MCF 10A (cell line): ENCODE results near the gene PPP1R12B. TPM values are rescaled to one million over a fixed set of nuclear protein-coding genes. Genes with fewer than 3 reads are reported as not detected.
"Not testable (repeated sequence)": the region's sequence is repeated elsewhere in the genome, so short reads cannot be mapped to it uniquely, and the experiment has no call there.

Experiments used
- BruUV-seq: library from RNA; stranded (reverse); fragments of 400-500 nt; replicated peaks from 2 replicates; lab custom pipeline; 2021; lab: Mats Ljungman, UMichigan
- CTCF ChIA-PET: fragments of 300-600 bp; sonication (Branson Sonifier 250); formaldehyde crosslinking; extraction: SDS; loops from one replicate; lab custom pipeline; 2021; ENCODE audit warnings: antibody characterized with exemption, inconsistent platforms; lab: Yijun Ruan, JAX
- POLR2A ChIA-PET: fragments of 300-600, 350-650 bp; sonication (Branson Sonifier 250); formaldehyde crosslinking; extraction: SDS; loops from one replicate; lab custom pipeline; 2020; ENCODE audit warnings: antibody characterized with exemption, inconsistent platforms; lab: Yijun Ruan, JAX
- DNase-seq: peaks from one replicate; pipeline ENCODE4 v3.0.0-alpha.2; 2018; ENCODE audit not compliant: unreplicated experiment
- H3K27ac Mint-ChIP-seq: one replicate; pipeline ENCODE4 v1.8.0; 2022; ENCODE audit warnings: mild to moderate bottlenecking, low read depth, mixed read lengths; ENCODE audit not compliant: unreplicated experiment
- H3K27me3 Mint-ChIP-seq: one replicate; pipeline ENCODE4 v1.8.0; 2022; ENCODE audit warnings: mixed read lengths; ENCODE audit not compliant: insufficient read depth, unreplicated experiment
- H3K36me3 Mint-ChIP-seq: one replicate; pipeline ENCODE4 v1.8.0; 2022; ENCODE audit warnings: mild to moderate bottlenecking, moderate library complexity, mixed read lengths; ENCODE audit not compliant: insufficient read depth, unreplicated experiment
- H3K4me1 Mint-ChIP-seq: one replicate; pipeline ENCODE4 v1.8.0; 2022; ENCODE audit warnings: mixed read lengths; ENCODE audit not compliant: insufficient read depth, unreplicated experiment
- H3K4me3 Mint-ChIP-seq: one replicate; pipeline ENCODE4 v1.8.0; 2022; ENCODE audit warnings: mild to moderate bottlenecking, moderate library complexity, mixed read lengths; ENCODE audit not compliant: unreplicated experiment
- H3K9me3 Mint-ChIP-seq: one replicate; pipeline ENCODE4 v1.8.0; 2022; ENCODE audit warnings: mixed read lengths; ENCODE audit not compliant: unreplicated experiment
- CTCF ChIP-seq: fragments of 200-600 bp; IDR thresholded peaks from one replicate; pipeline ENCODE4 v1.8.0; 2022; ENCODE audit warnings: antibody characterized with exemption, mild to moderate bottlenecking; ENCODE audit not compliant: unreplicated experiment
- intact Hi-C: fragments of 100-400 bp; cut with micrococcal nuclease; formaldehyde crosslinking; loops from 2 replicates; pipeline ENCODE4 v1.14.1; 2022
- total RNA-seq: library from RNA; stranded (reverse); gene quantifications from 2 replicates; pipeline ENCODE4 v1.2.3, GENCODE V29; 2022

PPP1R12B gene
- total RNA-seq, 1 experiment from 2014 or later = 33.8 TPM

- no TSS peak for BruUV-seq
Observed at GRCh38 chr1:202578565-202578964, 230.1 kb downstream of the PPP1R12B start.

DNA sequence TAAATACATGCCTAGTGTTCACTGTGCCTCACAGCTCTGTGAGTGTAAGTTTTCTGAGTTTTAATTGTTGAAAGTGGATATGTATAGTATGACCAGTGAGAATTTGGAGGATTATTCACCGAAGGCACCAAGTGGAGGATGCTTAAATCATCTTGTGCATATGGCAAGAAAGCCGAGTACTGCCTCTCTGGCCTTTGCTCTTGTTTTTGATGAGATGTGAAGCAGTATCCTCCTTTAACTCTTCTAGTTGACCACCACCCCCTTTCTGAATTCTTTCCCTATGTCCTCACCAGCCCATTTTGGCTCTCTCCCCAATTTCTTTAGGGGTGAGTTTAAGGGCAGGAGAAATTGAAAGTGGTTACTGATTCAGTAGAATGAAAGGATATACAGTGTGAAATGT, 231.3 kb downstream of the PPP1R12B start:
- TF ChIP-seq CTCF = no peak
- Mint-ChIP-seq H3K27me3 (no peaks in the 10 kb centered on the region), H3K9me3 (peaks cover 7% of the 10 kb centered on the region), H3K4me1 (peaks cover 41% of the 10 kb centered on the region), H3K36me3 (peaks cover 15% of the 10 kb centered on the region), H3K4me3 (no peak overlapping the region), H3K27ac (no peak overlapping the region)
- DNase-seq = peak; percentile 56
- POLR2A ChIA-PET = interaction anchor here (0.6 to 9.4 kb wide), 2 partner anchors 10 to 995 kb away, joined by 4 to 146 read pairs; no protein-coding TSS in a partner anchor
- BruUV-seq = no TSS peak
- intact Hi-C loops = no loop called here
- CTCF ChIA-PET = interaction anchor here (0.6 to 2.7 kb wide), 4 partner anchors 13 to 344 kb away, joined by 3 to 17 read pairs (median 4); no protein-coding TSS in a partner anchor

More at GRCh38 chr1:202578565-202578964, 230.1 kb downstream of the PPP1R12B start:
- H3K27me3 Mint-ChIP-seq = no peaks in the 10 kb centered on the region
- ChIA-PET POLR2A (interaction anchor here (0.7 to 9.4 kb wide), 8 partner anchors 9 to 428 kb away, joined by 3 to 146 read pairs (median 4); no protein-coding TSS in a partner anchor), CTCF (interaction anchor here (0.7 to 2.7 kb wide), 9 partner anchors 8 to 371 kb away, joined by 3 to 17 read pairs (median 4); no protein-coding TSS in a partner anchor)
- peaks cover 7% of the 10 kb centered on the region for H3K9me3 Mint-ChIP-seq
- H3K4me3 Mint-ChIP-seq = no peak overlapping the region
- H3K4me1 Mint-ChIP-seq = peaks cover 41% of the 10 kb centered on the region
- intact Hi-C loops = no loop called here
- no peak for DNase-seq
- H3K36me3 Mint-ChIP-seq = peaks cover 15% of the 10 kb centered on the region
- TF ChIP-seq CTCF = no peak
- H3K27ac Mint-ChIP-seq = no peak overlapping the region

- no peak for DNase-seq
- intact Hi-C loops = no loop called here
- ChIA-PET CTCF (interaction anchor here (0.6 to 0.7 kb wide), 2 partner anchors 131 to 345 kb away, joined by 3 read pairs; no protein-coding TSS in a partner anchor), POLR2A (interaction anchor here (9.4 kb wide), 1 partner anchor 9 kb away, joined by 146 read pairs; no protein-coding TSS in a partner anchor)
- Mint-ChIP-seq H3K27me3 (no peaks in the 10 kb centered on the region), H3K9me3 (peaks cover 7% of the 10 kb centered on the region), H3K4me3 (no peak overlapping the region), H3K27ac (no peak overlapping the region), H3K4me1 (peaks cover 42% of the 10 kb centered on the region), H3K36me3 (peaks cover 15% of the 10 kb centered on the region)
- no TSS peak for BruUV-seq
- TF ChIP-seq CTCF = no peak
Observed at GRCh38 chr1:202580619-202581018, 232.1 kb downstream of the PPP1R12B start.

- H3K27me3 Mint-ChIP-seq, BruUV-seq, intact Hi-C loops, H3K9me3 Mint-ChIP-seq, H3K4me3 Mint-ChIP-seq, H3K27ac Mint-ChIP-seq, DNase-seq: not testable (repeated sequence)
- CTCF ChIA-PET = interaction anchor here (0.9 to 2.9 kb wide), 4 partner anchors 11 to 118 kb away, joined by 3 to 15 read pairs (median 4); no protein-coding TSS in a partner anchor
- Mint-ChIP-seq H3K4me1 (peaks cover 45% of the 10 kb centered on the region), H3K36me3 (peaks cover 15% of the 10 kb centered on the region)
- POLR2A ChIA-PET = interaction anchor here (0.5 to 9.4 kb wide), 2 partner anchors 7 to 659 kb away, joined by 3 to 146 read pairs; no protein-coding TSS in a partner anchor
Observed at GRCh38 chr1:202582350-202582749, 233.9 kb downstream of the PPP1R12B start.
